ENCODE data around the gene APCDD1.

- no peak for TF ChIP-seq CTCF (IDR thresholded peaks at IDR 0.05; ENCODE audit: low read length)
- TF ChIP-seq EZH2 (optimal IDR thresholded peaks at IDR 0.05; ENCODE audit: low read depth, low read length), result no peak
- TF ChIP-seq EZH2phosphoT487 (IDR thresholded peaks at IDR 0.05; ENCODE audit: low read length), result no peak
These were observed 44.8 kb downstream of the APCDD1 start for GRCh38 chr18:10499230-10499629.
